Kidney epithelial cell (primary cell): ENCODE data around the gene KLC4. TPM values are rescaled to one million over a fixed set of nuclear protein-coding genes. Genes with fewer than 3 reads are reported as not detected.
"Not testable (repeated sequence)": the region's sequence is repeated elsewhere in the genome, so short reads cannot be mapped to it uniquely, and the experiment has no call there.

Experiments used
- DNase-seq: peaks from one replicate; pipeline ENCODE4 v3.0.0-alpha.2; 2010; ENCODE audit warnings: low read depth
- H3K27me3 ChIP-seq: 2 replicates; pipeline ENCODE4 v1.6.0; 2011; ENCODE audit warnings: low read length; ENCODE audit not compliant: control insufficient read depth, insufficient read depth
- H3K36me3 ChIP-seq: 2 replicates; pipeline ENCODE4 v1.5.1; 2011; ENCODE audit warnings: low read length; ENCODE audit not compliant: control insufficient read depth, insufficient read depth
- H3K4me3 ChIP-seq: 2 replicates; pipeline ENCODE4 v1.5.1; 2011; ENCODE audit warnings: low read depth, mild to moderate bottlenecking, control low read depth, low read length
- total RNA-seq: library from RNA; depleted of rRNA; stranded (reverse); fragments of >200 nt; gene quantifications from 2 replicates; pipeline ENCODE4 v1.2.3, GENCODE V29; 2015
- TF ChIP-seq, protein P1 (sequence below): IDR thresholded peaks from 2 replicates; pipeline ENCODE4 v1.5.1; 2011; ENCODE audit warnings: mild to moderate bottlenecking, moderate library complexity, low read length, control low read depth, inconsistent platforms; ENCODE audit not compliant: insufficient read depth, poor library complexity, severe bottlenecking

The KLC4 gene
- total RNA-seq, 1 donor from 2014 or later = 21.6 TPM

DNA sequence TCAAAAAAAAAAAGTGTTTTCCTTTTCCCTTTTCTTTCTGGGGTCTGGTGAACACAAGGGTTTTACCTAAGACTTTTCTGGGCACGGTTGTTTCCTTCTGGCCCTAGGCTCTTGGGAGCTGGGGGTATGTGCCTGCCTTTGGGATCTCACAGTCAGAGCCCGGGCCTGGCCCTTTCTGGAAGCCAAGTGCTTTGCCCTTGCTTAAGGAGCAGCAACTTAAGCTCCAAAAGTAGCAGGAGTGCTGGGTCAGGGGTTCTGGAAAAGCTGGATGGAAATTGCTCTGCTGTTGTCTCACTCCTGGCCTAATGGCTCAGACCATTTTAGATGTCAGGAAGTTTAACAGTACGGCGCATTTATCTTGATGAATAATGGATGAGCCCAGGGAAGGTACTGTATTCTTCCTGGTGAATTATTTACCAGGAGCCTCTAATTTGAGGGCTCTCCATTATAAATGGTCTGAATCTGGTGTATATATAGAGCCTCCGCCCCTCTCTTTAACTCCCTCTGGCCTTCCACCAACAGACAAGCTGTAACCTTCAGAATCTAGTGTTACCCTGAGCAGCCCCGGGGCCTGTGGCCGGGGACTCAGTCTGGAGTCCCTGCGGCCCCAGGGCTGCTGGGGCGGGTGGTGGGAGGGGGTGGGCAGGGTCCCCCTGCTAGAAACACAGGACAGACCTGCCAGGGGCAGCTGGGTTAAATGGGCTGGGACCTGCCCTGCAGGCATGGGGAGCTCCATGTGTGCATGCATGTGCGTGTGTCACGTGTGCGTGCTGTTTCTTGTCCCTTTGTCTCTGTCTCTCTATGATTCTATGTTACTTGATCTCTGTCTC, 54.2 kb downstream of the KLC4 start:
- TF ChIP-seq, protein P1, sequence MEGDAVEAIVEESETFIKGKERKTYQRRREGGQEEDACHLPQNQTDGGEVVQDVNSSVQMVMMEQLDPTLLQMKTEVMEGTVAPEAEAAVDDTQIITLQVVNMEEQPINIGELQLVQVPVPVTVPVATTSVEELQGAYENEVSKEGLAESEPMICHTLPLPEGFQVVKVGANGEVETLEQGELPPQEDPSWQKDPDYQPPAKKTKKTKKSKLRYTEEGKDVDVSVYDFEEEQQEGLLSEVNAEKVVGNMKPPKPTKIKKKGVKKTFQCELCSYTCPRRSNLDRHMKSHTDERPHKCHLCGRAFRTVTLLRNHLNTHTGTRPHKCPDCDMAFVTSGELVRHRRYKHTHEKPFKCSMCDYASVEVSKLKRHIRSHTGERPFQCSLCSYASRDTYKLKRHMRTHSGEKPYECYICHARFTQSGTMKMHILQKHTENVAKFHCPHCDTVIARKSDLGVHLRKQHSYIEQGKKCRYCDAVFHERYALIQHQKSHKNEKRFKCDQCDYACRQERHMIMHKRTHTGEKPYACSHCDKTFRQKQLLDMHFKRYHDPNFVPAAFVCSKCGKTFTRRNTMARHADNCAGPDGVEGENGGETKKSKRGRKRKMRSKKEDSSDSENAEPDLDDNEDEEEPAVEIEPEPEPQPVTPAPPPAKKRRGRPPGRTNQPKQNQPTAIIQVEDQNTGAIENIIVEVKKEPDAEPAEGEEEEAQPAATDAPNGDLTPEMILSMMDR = no peak
- H3K27me3 ChIP-seq = no peaks in the 10 kb centered on the region
- DNase-seq = no peak
- no peak overlapping the region for H3K4me3 ChIP-seq
- peaks cover 1% of the 10 kb centered on the region for H3K36me3 ChIP-seq

- TF ChIP-seq, protein P1 = no peak
- H3K4me3 ChIP-seq = no peak overlapping the region
- H3K36me3 ChIP-seq = peaks cover 1% of the 10 kb centered on the region
- no peak for DNase-seq
- no peaks in the 10 kb centered on the region for H3K27me3 ChIP-seq
Measured at GRCh38 chr6:43115365-43115764, 55.9 kb downstream of the KLC4 start.

DNA sequence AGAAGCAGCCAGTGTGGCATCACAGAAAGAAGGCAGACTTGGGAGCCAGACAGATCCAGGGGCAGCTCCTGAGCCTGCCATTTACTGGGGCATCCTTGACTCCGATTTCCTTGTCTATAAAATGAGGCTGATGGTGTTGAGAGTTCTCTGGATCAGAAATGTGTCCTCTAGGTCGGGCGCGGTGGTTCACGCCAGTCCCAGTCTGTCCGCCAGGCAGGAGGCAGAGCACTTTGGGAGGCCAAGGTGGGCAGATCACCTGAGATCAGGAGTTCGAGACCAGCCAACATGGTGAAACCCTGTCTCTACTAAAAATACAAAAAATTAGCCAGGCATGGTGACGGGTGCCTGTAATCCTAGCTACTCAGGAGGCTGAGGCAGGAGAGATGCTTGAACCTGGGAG, 58.0 kb downstream of the KLC4 start:
- DNase-seq, H3K4me3 ChIP-seq, H3K36me3 ChIP-seq, H3K27me3 ChIP-seq: not testable (repeated sequence)

- H3K4me3 ChIP-seq = no peak overlapping the region
- no peaks in the 10 kb centered on the region for H3K27me3 ChIP-seq
- peaks cover 1% of the 10 kb centered on the region for H3K36me3 ChIP-seq
- no peak for DNase-seq
- TF ChIP-seq, protein P1 = no peak
Measured at GRCh38 chr6:43119482-43119881, 60.1 kb downstream of the KLC4 start.

DNA sequence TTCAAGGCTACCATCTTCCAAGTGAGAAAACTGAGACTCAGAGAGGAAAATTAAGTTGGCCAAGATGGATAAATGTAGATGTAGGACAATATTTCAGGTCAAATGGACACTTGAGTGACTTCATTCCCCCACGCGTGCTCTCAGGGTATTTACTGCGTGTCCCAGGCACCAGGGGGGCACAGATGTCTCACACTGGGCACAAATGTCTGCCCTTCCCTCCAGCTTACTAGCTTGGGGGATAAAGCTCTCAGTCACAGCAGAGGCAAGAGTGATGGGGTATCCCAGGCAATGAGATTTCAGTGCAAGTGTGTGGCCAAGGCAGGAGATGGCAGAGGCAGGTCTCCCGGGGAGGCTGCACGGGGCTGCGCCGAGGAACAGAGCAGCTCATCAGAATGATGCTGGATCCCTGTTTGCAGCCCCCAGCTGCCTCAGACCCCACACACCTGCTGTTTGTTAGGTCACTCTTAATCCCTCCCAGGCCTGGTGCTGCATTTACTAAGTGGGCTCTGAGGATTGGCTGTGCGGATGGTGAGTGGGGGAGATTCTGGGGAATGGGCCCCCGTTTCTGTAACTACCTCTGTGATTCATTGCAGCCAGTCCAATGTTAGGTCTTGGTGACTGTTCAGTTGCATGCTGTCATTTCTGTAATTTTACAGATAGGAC, 60.8 kb downstream of the KLC4 start:
- H3K4me3 ChIP-seq = no peak overlapping the region
- no peak for DNase-seq
- no peaks in the 10 kb centered on the region for H3K27me3 ChIP-seq
- peaks cover 1% of the 10 kb centered on the region for H3K36me3 ChIP-seq
- TF ChIP-seq, protein P1 = no peak

DNA sequence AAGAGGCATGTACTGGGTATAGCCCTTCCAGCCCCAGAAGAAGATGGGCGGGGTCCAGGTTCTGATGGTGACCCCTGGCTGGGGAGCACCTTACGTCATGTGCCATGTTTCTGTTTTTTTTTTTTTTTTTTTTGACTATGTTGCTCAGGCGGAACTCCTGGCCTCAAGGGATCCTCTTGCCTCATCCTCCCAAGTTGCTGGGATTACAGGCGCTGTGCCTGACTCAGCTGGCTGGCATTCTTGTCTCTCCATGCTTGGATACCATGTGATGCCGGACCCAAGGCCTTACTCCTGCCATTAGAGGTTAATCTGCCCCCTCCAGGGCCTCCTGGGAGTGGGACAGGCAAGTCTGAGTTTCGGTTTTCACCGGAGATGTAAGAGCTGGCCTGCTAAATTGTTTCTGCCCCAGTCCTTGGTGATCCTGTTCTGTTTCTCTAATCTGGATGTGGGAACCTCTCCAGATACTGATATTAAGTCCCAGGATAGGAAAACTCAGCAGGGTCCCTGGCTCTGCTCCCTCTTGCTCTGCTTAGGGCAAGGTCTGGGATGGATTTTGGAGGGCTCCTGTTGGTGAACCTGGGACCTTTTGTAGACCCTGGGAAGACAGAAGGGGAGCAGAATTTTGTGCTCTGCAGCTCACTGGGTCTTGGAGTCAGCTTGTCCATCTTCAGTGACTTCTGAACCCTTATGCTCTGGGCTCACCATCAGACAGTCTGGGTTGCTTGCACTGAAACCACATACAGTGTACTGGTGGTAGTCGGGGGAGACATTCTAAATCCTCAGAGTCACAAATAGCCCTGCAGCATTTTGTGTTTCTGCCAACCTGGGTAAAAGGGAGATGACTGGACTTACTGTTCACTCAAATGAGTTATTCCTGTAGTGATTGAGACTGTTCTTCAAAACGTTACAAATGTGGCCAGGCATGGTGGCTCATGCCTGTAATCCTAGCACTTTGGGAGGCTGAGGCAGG, 61.8 kb downstream of the KLC4 start:
- TF ChIP-seq, protein P1 = peak; percentile 7
- H3K4me3 ChIP-seq = no peak overlapping the region
- peaks cover 1% of the 10 kb centered on the region for H3K36me3 ChIP-seq
- no peaks in the 10 kb centered on the region for H3K27me3 ChIP-seq
- peak; percentile 98 for DNase-seq
